ENCODE measurements around the gene DHX40.
A peak's percentile ranks its signal among the peaks of the same experiment; 100 is the strongest.
"Not testable (repeated sequence)": the region's sequence is repeated elsewhere in the genome, so short reads cannot be mapped to it uniquely, and the experiment has no call there.

DHX40 gene

GRCh38 chr17:59565171-59565958, at the start of gene DHX40:
TSS of gene DHX40 (plus strand) at chr17:59565610. CDS start at chr17:59565672, 62 bp downstream.
- peak; percentile 98 for DNase-seq

GRCh38 chr17:59516451-59516850, 49.0 kb upstream of the DHX40 start:
- DNase-seq: no peak

- no peak for DNase-seq
Observed at GRCh38 chr17:59519132-59519531, 46.3 kb upstream of the DHX40 start.

- no peak for DNase-seq
Observed at GRCh38 chr17:59520251-59520650, 45.2 kb upstream of the DHX40 start.

GRCh38 chr17:59521465-59522126, 43.8 kb upstream of the DHX40 start:
- peak; percentile 80 for DNase-seq

GRCh38 chr17:59524930-59525329, 40.5 kb upstream of the DHX40 start:
- DNase-seq: not testable (repeated sequence)

GRCh38 chr17:59525668-59526067, 39.7 kb upstream of the DHX40 start:
- DNase-seq: no peak

- DNase-seq: no peak
Observed at GRCh38 chr17:59526451-59526850, 39.0 kb upstream of the DHX40 start.

- no peak for DNase-seq
Observed at GRCh38 chr17:59527325-59527917, 38.0 kb upstream of the DHX40 start.

- DNase-seq: no peak
Observed at GRCh38 chr17:59527931-59528330, 37.5 kb upstream of the DHX40 start.

GRCh38 chr17:59530531-59530930, 34.9 kb upstream of the DHX40 start:
- no peak for DNase-seq

GRCh38 chr17:59533694-59534093, 31.7 kb upstream of the DHX40 start:
- no peak for DNase-seq

GRCh38 chr17:59534583-59534982, 30.8 kb upstream of the DHX40 start:
- no peak for DNase-seq

- DNase-seq: no peak
Observed at GRCh38 chr17:59538195-59538909, 27.1 kb upstream of the DHX40 start.

- no peak for DNase-seq
Observed at GRCh38 chr17:59542960-59543635, 22.3 kb upstream of the DHX40 start.

- DNase-seq: no peak
Observed at GRCh38 chr17:59545942-59546341, 19.5 kb upstream of the DHX40 start.

- no peak for DNase-seq
Observed at GRCh38 chr17:59547131-59547915, 18.1 kb upstream of the DHX40 start.

- not testable (repeated sequence) for DNase-seq
Observed at GRCh38 chr17:59548985-59549384, 16.4 kb upstream of the DHX40 start.

GRCh38 chr17:59550703-59551102, 14.7 kb upstream of the DHX40 start:
- DNase-seq: no peak

GRCh38 chr17:59558039-59558438, 7.4 kb upstream of the DHX40 start:
- DNase-seq: no peak

- no peak for DNase-seq
Observed at GRCh38 chr17:59558953-59559352, 6.5 kb upstream of the DHX40 start.

GRCh38 chr17:59561042-59561441, 4.4 kb upstream of the DHX40 start:
- no peak for DNase-seq
